ENCODE data around the gene NUMB.
A peak's percentile ranks its signal among the peaks of the same experiment; 100 is the strongest.

NUMB gene

DNA sequence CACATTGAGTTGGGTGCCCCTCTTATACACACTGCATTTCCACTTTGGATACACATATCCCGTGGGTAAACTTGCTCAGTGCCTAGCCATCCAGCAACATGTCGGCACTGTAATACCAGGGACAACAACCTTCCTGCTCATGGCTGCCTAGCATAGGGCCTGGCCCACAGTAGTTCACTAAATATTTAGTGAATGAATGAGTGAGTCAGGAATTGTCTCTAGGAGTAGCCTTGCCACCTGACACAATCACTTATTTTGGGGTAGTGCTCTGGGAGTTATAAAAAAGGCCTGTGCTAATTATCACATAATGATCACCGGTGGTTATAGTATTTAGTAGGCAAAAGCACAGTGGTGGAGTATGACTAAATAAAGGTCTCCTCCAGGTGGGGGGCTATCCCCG lies 8.5 kb upstream of the NUMB start:
- H3K27ac ChIP-seq: no peak overlapping the region
- no peak for DNase-seq (ENCODE audit: low read depth, low spot score)

DNA sequence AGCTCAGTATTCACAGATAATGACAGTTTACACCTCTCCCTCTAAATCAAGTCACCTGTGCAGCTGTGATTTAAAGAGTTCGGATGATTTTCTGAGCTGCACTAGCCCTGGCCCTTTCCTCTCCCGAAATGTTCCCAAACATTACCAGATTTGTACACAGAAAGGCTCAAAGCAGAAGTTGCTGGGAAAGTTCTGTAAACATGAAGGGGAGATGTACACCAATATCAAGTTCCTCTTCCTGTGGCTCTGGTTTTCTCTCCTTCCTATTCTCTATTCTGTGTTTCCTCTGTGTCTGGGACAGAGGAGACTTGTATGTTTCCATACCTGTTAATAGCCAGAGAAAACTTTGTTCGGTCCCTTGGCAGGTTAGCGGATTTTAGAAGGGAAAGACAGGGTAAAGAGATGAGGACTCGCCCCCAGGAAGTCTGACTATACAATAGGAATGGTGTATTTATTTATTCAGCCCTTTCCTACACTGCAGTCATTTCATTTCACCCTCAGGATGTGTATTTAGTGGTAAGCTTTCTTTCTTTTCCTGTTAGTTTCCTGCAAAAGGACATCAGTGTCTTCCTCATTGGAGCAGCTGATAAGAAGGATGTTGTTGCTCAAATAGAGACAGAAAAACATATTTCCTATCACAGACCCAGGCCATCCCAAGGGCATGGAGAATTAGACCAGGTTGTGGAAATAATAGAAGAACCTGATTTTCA lies 7.6 kb upstream of the NUMB start:
- no peak for DNase-seq (ENCODE audit: low read depth, low spot score)
- H3K27ac ChIP-seq: no peak overlapping the region

DNA sequence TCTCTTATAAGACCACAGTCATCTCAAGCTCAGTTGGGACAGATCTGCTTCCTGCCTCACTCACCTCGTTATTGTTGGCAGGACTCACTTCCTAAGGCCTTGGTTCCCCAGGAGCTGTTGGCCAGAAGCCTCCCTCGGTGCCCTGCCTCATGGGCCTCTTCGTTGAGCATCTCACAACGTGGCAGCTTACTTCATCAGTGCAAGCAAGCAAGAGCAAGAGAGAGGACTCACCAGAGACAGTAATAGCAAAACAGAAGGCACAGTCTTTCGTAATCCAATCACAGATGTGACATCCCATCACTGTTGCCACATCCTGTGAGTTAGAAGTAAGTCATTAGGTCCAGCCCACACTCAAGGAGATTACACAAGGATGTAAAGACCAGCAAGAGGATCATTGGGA lies 5.1 kb upstream of the NUMB start:
- peak; percentile 85 for DNase-seq (ENCODE audit: low read depth, low spot score)

DNA sequence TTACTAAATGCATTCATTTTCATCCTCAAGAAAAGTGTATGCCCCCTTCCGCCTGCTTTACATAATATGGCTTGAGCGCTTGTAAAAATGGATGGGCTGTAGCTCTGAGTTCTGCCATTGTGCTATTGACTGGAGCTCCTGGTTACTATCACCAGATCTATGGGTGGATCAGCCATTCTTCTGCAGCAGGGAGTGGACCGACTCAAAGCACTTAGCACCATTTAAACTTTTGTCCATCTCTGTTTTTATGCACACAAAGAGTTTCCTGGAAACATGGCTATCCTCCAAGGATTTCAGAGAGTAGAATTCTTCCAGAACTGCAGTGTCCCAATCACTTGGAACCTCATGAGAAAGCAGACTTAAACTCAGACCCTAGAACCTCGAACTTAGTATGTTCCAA lies 4.5 kb upstream of the NUMB start:
- no peak for DNase-seq (ENCODE audit: low read depth, low spot score)
- peak overlapping the region; percentile 67 for H3K27ac ChIP-seq

More for the DNA sequence above, 5.1 kb upstream of the NUMB start:
- peak overlapping the region; percentile 67 for H3K27ac ChIP-seq

DNA sequence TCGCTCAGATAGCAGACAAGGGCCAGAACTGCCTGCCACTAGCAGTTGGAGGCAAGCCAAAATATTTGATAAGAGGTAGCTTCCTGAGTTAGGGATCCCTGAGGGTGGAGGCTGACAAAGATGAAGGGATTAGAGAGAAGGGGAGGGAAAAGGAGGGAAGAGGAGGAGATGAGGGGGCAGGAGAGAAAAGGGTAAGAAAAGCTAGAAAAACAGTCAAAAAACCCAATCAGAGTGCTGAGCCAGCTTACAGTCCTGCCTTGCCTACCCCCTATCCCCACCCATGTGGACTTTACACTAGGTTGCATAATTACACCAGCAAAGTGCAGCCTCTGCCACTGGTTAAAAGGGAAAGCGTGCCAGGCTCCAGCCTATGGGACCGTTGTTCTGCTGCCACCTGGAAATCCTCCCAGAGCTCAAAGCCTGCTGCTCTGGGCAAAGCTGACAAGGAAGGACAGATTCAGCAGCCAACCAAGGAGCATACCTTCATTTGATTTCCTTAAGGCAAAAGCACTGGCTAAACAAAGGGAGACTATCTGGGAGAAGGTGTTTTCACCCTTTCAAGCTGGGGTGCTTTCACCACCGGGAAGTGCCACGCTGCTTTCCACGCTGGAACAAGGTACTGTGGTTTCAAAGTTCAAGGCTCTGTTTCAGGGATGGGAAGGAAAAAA lies 3.8 kb upstream of the NUMB start:
- H3K27ac ChIP-seq: peak overlapping the region; percentile 67
- no peak for DNase-seq (ENCODE audit: low read depth, low spot score)

DNA sequence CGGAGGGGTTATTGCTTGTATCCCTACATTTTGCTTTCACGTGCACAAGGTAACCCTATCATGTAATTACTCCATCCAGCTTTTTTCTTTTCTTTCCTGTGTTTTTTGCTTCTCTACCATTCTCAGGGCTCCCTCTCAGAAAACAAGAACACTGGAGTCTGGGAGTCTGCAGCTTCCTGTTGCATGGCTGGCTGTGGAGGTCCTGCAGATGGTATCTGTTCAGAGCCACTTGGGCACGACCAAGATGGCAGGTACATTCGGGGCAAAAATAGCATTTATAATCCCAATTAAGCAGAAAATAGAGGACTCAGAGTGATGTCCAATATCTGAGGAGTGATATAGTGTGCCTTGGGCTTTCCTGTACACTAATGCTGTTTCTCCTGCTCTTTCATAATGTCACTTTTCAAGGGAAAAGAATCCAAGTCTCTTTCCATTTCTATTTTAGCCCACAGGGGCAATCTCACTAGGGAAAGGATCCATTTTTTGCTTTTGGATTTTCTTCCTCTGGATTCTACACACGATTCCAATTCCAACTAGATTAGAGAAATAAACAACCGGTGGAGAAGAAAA lies 3.2 kb upstream of the NUMB start:
- no peak for DNase-seq (ENCODE audit: low read depth, low spot score)
- H3K27ac ChIP-seq: no peak overlapping the region

DNA sequence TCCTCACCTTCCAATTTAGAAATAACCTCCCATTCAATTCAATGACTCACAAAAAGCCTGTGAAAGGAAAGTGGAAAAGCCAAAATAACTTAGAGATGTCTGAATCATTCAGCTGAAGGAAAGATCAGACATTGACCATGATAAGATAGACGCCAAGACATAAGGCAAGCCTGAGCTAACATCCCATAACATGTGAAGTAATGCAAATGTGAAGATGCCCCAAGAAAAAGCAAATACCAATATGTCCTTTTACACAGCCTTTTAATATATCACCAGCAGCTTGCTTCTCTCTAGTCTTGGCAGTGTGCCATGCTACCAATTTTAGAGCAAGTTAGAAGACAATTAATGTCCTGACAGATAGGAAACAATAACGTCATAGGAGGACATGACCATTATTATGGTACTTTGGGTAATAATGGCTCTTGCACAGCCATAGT lies 2.4 kb upstream of the NUMB start:
- H3K27ac ChIP-seq: peak overlapping the region; percentile 3
- DNase-seq (ENCODE audit: low read depth, low spot score): no peak

DNA sequence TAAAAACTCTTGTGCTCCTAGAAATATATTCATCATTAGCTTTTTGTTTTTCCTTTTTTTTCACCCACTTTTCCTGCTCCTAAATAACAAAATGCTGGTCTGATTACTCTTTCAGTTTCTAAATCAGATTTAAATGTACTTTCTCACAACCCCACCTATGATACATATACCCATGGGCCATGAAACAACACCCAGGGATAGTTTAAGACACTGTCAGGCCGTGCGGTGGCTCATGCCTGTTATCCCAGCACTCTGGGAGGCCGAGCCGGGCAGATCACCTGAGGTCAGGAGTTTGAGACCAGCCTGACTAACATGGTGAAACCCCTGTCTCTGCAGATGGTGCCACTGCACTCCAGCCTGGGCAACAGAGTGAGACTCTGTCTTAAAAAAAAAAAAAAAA lies 1.6 kb upstream of the NUMB start:
- no peak overlapping the region for H3K27ac ChIP-seq
- no peak for DNase-seq (ENCODE audit: low read depth, low spot score)

DNA sequence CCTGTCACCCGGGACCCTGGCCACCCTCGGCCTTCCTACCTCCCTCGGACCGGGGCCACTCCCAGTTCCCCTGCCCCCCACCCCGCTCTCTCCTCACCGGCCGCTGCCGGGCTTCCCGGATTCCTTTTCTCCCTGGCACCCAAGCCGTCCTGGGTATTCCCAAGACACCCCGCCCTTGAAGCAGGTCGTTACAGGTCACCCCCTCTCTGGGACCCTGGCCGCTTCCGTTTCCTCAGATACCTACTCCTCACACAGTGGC lies 493 bp downstream of the NUMB start:
- no peak for DNase-seq (ENCODE audit: low read depth, low spot score)
- peak overlapping the region; percentile 67 for H3K27ac ChIP-seq

DNA sequence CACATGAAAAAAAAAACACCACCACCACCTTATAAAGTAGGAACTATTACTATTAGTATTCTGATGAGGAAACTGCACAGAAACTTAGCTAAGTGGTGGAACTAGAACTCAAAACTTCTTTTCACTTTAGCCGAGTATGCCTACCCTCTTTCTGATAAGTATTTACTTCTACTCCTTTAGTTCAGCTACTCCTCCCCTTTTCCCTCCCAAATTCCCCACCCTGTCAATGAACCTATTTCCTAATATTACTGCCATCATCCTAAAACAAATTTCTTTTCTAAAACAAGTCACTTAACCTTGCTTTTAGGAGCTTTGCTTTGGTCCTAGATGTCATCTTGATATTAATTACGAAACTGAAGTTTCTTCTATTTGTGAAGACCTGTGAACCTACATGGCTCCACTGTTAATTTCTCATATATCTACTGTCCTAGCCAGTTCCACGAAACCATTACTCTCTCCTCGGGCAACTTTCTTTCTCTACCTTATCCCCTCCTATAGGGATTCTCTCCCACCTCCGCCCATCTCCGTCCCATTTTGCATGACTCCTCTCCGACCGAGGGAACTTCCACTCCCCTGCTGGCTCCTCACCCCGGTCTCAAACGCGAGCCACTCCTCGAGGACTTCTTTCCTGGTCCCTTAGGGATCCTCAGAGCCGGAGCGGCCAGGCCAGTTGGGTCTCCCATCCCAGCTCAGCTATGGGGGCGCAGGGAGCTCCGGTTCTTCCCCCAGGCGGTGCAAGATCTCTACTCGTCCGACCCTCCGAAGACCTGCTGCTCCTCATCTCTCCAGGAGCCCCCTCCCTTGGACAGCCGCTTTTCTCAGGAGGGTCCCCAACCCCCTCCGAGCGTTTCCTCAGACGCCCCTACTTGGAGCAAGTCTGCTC lies 1.1 kb downstream of the NUMB start:
- no peak for DNase-seq (ENCODE audit: low read depth, low spot score)
- peak overlapping the region; percentile 67 for H3K27ac ChIP-seq

DNA sequence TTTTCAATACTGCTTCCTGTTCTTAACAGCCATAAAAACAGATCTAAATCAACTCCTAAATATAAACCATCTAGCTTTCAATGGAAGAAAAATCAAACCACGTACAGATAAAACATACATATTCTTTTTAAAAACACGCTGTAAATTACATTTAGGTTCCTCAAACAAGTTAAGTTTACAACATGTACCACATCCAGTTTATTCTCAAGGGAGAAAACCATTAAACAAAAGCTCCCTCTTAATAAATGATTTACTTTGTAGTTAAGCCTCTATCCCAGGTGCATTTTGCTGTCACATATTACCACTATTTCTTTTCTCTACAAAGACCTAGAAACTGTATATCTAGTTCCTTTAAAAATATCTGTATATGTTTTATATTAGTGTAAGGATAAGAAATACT lies 3.1 kb downstream of the NUMB start:
- no peak for DNase-seq (ENCODE audit: low read depth, low spot score)
- H3K27ac ChIP-seq: no peak overlapping the region

DNA sequence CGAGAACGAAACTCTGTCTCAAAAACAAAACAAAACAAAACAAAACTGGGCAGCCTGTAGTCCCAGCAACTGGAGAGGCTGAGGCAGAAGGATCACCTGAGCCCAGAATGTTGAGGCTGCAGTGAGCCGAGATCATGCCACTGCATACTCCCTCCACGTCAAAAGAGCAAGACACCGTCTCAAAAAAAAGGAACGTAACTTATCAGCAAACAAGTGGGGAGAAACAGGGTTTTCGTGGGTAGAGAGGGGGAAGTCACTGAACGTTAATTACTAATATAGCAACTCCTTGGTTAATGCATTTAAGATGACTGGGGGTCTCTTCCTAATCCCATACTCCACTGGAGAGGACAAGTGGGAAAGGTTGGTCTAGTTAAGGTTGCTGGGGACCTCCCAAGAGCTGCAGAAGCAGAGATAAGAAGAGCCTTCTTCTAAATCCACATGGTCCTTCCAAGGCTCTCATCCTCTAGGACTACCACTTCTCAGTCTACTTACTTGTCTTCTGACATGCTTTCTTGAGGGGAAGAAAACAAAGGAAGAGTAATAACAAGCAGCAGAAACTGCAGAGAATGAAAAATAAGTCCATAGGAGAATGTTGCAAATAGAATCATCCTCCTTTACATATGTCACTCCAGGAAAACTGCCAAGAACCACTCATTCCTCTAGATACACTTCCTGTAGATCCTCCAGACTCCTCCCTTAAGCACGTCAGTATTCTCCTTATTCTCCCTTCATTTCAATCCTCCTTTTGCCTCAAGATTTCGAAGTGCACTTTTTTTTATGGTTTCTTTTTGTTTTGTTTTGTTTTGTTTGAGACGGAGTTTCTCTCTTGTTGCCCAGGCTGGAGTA lies 5.8 kb downstream of the NUMB start:
- no peak for DNase-seq (ENCODE audit: low read depth, low spot score)
- no peak overlapping the region for H3K27ac ChIP-seq

DNA sequence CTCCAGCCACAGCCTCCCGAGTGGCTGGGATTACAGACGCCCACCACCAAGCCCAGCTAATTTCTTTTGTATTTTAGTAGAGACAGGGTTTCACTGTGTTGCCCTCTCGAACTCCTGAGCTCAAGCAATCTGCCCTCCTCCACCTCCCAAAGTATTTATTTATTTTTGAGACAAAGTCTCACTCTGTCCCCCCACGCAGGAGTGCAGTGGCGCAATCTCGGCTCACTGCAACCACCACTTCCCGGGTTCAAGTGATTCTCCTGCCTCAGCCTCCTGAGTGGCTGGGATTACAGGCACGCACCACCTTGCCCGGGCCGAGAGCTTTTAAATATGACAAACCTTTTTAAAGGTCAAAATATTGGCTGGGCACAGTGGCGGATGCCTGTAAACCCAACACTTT lies 14.6 kb downstream of the NUMB start:
- H3K27ac ChIP-seq: no peak overlapping the region
- DNase-seq (ENCODE audit: low read depth, low spot score): no peak

DNA sequence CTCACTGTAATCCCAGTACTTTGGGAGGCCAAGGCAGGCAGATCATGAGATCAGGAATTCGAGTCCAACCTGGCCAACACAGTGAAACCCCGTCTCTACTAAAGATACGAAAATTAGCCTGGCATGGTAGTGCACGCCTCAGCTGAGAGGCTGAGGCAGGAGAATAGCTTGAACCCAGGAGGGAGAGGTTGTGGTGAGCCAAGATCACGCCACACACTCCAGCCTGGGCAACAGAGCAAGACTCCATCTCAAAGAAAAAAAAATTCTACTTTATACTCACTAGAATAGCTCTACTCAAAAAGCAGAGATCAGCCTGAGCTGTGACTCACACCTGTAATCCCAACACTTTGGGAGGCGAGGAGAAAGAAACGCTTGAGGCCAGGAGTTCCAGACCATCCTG lies 17.1 kb downstream of the NUMB start:
- no peak overlapping the region for H3K27ac ChIP-seq
- DNase-seq (ENCODE audit: low read depth, low spot score): no peak

DNA sequence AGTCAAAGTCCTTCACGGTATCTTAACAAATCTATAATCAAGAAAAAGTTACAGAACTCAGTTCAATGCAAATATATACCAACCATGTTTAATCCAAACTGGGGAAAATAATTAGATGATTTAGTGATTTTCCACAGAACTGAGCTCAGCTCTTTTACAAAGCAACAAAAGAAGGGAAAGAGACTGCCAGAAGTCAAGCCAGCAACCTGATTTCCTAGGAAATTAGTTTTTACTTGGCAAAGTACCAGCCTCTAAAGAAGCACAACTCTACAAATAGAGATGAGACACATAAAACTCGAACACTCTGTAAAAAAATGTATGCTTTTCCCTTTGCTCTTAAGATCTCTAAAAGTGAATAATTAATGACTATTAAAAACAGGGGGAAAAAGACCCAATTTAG lies 19.4 kb downstream of the NUMB start:
- no peak overlapping the region for H3K27ac ChIP-seq

DNA sequence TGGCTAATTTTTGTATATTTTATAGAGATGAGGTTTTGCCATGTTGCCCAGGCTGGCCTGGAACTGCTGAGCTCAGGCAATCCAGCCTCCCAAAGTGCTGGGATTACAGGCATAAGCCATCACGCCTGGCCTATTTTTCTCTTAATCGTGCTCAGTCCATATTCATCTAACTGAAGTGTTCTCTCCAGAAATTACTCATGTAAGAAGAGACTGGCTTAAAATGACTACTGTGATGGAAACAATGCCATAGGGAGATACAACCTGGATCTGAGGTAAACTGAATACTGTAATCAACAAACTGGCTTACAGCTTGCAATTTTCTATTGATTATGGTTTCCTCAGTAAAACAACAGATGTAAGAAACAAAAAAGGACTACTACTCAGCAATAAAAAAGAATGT lies 21.1 kb downstream of the NUMB start:
- H3K27ac ChIP-seq: no peak overlapping the region

More for the DNA sequence above, 19.4 kb downstream of the NUMB start:
- no peak for DNase-seq (ENCODE audit: low read depth, low spot score)

DNA sequence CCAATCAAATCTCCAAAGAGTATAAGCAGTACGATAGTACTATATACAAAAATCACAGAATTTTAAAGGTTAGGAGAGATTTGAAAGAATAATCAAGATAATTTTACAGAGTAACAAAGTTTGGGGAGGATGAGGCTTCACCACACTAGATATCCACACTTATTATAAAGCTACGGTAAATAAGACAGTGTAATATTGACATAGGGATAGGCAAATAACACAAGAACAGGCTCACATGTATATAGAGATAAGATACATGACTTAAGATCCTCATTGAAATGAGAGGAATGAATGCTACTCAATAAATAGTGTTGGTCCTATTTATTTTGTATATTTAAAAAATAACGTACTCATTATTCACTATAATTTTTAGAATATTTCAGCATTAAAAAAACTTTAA lies 26.2 kb downstream of the NUMB start:
- no peak overlapping the region for H3K27ac ChIP-seq
- DNase-seq (ENCODE audit: low read depth, low spot score): no peak

More for the DNA sequence above, 21.1 kb downstream of the NUMB start:
- no peak for DNase-seq (ENCODE audit: low read depth, low spot score)

DNA sequence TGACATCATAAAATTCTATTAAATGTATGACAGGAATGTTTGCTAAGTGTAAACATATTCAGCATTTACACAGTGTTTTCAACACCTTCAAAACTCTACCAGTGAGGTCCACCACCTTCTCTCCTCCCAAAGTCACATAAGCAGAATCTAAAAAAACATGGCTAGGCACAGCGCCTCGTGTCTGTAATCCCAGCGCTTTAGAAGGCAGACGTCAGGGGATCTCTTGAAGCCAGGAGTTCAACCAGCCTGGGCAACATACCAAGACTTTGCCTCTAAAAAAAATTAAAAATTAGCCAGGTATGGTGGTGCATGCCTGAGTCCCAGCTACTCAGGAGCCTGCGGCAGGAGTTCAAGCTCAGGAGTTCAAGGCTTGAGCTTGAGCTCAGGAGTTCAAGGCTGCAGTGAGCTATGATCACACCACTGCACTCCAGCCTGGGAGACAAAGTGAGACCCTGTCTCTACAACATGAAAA lies 30.0 kb downstream of the NUMB start:
- DNase-seq (ENCODE audit: low read depth, low spot score): no peak
- H3K27ac ChIP-seq: no peak overlapping the region

DNA sequence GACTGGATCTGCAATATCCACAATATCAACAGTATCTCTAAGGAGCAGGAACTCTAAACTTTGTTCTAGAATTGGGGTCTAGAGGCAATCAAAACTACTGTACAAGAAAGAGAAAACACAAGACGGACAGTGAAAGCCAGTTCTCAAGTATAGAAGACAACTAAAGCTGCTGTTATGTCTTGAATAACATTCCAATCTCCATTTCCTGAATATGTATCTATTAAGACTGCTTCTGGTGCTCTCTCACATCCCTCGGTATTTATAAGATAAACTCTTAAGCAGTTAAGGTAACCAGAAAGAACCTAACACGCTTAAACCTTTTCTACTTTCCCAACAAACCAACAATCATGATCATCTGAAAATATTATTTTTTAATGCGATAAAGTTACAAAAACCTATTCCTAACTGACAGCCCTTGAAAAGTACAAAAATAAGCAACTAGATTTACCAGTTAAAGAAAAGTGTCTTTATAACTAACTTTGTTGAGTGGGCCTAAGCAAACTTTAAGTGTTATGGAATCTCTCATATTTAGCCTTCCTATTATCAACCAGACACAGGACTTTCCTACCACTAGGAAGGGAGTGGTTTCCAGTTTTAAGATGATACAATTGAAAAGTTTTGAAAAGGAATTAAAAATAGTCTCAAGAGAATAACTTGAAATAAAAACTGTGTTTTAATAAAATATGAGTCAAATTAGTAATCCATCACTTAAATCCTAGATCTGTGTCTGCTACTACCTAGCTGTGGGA lies 30.7 kb downstream of the NUMB start:
- H3K27ac ChIP-seq: no peak overlapping the region
- no peak for DNase-seq (ENCODE audit: low read depth, low spot score)

Data from epithelial cell of prostate (primary cell).